ENCODE measurements around the gene RNU1-2. TPM values are rescaled to one million over a fixed set of nuclear protein-coding genes. Genes with fewer than 3 reads are reported as not detected.
"Not testable (repeated sequence)": the region's sequence is repeated elsewhere in the genome, so short reads cannot be mapped to it uniquely, and the experiment has no call there.

RNU1-2 gene
- under 0.01 TPM in 1 of 2 replicates, not detected in the other for total RNA-seq

DNA sequence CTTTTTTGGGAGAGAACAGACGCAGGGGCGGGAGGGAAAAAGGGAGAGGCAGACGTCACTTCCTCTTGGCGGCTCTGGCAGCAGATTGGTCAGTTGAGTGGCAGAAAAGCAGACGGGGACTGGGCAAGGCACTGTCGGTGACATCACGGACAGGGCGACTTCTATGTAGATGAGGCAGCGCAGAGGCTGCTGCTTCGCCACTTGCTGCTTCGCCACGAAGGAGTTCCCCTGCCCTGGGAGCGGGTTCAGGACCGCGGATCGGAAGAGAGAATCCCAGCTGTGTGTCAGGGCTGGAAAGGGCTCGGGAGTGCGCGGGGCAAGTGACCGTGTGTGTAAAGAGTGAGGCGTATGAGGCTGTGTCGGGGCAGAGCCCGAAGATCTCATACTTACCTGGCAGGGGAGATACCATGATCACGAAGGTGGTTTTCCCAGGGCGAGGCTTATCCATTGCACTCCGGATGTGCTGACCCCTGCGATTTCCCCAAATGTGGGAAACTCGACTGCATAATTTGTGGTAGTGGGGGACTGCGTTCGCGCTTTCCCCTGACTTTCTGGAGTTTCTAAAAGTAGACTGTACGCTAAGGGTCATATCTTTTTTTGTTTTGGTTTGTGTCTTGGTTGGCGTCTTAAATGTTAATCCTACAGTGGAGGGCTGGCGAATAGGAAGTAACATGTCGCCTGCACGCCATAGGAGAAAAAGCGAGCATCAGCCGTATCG, at the start of gene RNU1-2:
Gene RNU1-2 (plus strand): TSS at position 383 of the 718 bp plus-strand sequence.
- peak; percentile 100 for DNase-seq (ENCODE audit: low read depth)
- peak within 1 kb of the TSS; percentile 50 for H3K4me3 ChIP-seq (ENCODE audit: low read depth, low read length)

DNA sequence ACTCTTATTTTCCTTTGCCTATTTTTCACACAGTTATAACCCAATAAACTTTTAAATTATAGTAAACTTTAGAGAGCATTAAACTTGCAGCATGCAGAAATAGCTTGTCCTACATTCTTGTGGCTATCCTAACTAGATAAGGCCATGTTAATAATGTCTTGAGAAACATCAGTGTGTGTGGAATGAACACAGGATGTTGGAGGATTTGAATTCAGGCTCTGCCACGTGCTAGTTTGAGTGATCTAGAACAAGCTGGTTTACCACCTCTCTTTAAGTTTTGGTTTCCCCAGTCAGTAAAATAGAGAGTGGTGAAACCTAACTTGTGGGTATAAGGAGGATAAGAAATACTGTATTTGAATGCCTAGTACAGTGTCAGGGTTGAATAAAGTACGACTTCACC, 39.6 kb upstream of the RNU1-2 start:
- H3K4me3 ChIP-seq (ENCODE audit: low read depth, low read length) = not testable (repeated sequence)
- DNase-seq (ENCODE audit: low read depth) = peak; percentile 57

DNA sequence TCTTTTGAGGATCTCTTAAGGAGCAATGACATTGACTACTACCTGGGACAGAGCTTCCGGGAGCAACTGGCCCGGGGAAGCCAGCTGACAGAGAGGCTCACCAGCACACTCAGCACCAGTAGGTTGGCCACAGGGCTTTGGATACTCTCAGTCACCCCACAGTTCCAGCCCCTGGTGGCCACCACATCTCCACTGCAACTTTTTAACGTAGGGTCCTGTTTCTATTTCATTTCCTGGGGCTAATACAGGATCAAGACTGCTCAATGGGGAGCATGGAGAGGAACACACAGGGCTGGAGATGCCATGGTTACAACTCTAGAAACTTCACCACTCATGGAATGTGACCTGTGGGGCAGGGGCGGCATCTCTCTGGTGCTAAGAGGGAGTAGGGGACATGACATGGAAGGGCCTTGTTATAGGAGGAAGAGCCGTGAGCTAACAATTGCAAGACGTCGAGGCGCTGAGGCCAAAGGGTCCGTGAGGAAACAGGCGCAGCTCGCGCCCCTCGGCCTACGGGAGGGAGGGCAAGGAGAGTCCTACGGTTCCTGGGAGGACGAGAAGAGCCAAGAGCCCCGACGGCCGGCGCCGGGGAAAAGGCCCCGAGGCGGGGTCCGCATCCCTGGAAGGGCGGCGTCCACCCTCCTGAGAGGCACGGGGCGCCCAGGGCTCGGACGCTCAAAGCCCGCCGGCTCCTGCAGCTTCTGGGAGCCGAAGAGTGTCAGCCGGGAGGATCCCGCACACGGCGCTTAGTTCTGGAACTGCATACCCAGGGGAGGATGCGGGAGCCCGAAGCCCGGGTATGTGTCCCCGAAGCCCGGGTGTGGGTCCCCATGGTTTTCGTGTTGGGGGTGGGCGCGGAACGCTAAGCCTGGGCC, 36.4 kb upstream of the RNU1-2 start:
- peak overlapping the region; percentile 18 for H3K4me3 ChIP-seq (ENCODE audit: low read depth, low read length)
- not testable (repeated sequence) for DNase-seq (ENCODE audit: low read depth)

DNA sequence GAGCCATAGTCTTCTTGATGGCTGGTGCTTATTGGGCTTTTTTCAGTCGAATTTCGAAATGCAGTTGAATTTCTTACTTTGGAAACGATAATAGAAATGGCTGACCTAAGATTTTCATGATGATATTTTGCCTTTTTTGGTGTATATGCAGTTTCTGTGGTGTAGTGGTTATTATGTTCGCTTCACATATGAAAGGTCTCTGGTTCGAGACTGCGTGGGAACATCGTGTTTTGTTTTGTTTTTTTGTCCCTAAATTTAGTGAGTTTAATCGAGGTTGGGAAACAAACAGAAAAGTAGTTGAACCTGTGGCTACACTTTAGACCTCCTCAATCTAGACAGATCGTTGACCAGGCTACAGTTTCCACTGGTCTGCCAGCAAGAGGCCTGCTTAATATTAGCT, 35.7 kb upstream of the RNU1-2 start:
- DNase-seq (ENCODE audit: low read depth) = peak; percentile 30

DNA sequence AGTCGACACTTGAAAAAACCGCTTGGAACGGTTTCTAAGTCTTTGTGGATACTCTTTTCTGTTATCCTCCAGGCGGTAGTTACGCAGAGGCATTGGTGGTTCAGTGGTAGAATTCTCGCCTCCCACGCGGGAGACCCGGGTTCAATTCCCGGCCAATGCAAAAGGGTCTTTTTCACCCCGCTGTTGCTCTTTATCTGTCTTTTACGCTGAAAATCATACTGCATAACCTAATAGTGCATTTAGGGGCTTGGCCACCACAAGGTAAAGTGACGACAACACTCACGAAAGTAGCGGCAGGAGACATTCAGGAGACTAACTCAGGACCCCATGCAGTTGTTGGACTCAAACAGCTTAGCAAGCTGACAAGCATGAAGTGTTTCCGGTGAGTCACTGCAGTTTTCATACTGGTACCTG, 33.9 kb upstream of the RNU1-2 start:
- not testable (repeated sequence) for H3K4me3 ChIP-seq (ENCODE audit: low read depth, low read length)
- peak; percentile 39 for DNase-seq (ENCODE audit: low read depth)

More for the DNA sequence above, 35.7 kb upstream of the RNU1-2 start:
- H3K4me3 ChIP-seq (ENCODE audit: low read depth, low read length) = not testable (repeated sequence)

DNA sequence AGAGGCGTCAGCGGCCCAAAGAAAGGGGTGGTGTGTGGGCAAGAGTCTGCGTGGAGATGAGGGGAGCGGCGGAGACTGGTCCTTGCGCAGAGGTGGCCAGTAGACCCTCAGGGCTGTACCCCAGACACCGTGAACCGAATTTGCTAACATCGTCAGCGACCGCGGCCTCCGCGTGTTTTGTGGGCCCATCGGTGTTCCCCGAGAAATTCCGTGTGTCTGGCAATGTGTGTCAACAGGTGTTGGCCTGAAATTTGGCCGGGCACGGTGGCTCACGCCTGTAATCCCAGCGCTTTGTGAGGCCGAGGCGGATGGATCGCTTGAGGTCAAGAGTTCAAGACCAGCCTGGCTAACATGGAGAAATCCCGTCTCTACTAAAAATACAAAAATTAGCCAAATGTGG, 33.4 kb upstream of the RNU1-2 start:
- H3K4me3 ChIP-seq (ENCODE audit: low read depth, low read length); DNase-seq (ENCODE audit: low read depth): not testable (repeated sequence)

DNA sequence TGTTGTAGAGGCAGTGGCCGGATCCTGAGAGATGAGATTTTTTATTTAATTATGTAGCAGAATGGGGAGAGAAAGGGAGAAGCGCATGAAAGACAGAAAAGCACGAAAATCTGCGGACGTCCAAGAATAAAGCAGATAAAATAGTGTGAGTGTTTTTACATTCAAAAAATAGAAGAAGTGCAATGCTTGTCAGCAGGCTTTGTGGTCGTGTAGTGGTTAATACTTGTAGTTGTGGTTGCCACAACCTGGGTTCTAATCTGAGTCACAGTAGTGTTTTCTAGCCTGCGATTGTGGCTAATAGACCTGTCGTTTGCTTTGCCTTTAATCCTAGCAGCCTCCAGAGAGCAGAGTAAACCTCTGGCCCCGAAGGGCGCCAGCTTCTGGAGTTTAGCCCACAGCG, 32.8 kb upstream of the RNU1-2 start:
- not testable (repeated sequence) for DNase-seq (ENCODE audit: low read depth)

DNA sequence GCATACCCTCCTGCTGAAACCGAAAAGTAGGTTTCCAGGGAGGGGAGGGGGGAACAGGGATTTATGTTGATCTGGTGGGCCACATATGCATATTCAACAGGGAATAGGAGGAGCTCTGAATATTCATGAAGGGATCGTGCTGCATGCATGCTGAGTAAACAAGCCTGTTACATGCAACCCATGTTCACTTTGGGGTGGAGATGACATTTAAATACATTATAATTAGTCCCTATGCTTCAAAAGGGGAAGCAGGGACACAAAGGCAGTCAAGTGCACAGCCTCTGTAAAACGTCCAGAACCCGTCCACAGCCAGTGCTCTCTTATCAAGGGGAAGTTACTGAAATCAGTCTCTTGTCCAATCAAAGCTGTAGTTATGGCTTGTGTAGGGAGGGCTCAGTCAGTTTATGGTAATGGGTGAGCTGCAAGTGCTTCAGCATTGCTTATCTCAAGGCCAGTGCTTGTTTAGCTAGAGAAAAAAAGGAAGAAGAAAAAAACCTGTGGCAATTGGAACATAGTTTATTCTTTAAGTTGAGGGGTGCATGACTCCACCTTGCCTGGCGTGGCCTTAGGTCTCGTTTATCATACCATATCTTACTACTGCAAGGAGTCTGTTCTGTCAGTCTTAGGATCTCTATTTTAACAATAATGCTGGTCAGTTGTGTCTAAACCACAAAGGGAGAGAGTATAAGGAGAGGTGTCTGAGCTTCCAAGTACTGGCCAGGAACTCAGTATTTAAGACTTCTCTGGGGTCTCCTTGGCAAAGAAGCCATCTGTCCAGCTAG, 28.7 kb upstream of the RNU1-2 start:
- H3K4me3 ChIP-seq (ENCODE audit: low read depth, low read length); DNase-seq (ENCODE audit: low read depth): not testable (repeated sequence)

More for the DNA sequence above, 32.8 kb upstream of the RNU1-2 start:
- H3K4me3 ChIP-seq (ENCODE audit: low read depth, low read length) = not testable (repeated sequence)

DNA sequence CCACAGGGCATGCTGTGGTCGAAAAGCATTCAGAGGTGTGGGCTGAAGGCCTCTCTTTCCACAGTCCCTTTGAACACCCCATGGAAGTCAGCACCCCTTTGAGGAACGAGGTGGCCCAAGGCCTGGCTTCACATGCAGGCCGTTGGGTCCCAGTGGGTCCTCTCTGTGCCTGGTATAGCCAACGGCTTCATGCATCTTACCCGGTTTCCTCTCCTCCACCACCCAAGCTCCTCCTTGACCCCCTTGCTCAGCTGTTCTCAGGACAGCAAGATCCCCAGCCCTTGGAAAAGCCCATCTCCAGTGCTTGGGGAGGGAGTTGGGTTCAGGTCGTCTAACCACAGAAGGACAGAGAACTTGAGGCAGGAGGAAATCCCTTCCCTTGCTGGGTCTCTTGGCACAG, 27.0 kb upstream of the RNU1-2 start:
- not testable (repeated sequence) for DNase-seq (ENCODE audit: low read depth); H3K4me3 ChIP-seq (ENCODE audit: low read depth, low read length)

DNA sequence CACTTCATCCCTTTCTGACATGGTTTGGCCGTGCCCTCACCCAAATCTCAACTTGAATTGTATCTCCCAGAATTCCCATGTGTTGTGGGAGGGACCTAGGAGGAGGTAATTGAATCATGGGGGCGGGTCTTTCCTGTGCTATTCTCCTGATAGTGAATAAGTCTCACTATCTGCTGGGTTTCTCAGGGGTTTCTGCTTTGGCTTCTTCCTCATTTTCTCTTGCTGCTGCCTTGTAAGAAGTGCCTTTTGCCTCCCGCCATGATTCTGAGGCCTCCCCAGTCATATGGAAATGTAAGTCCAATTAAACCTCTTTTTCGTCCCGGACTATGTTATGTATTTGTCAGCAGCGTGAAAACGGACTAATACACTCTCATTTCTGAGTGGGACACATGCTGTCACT, 25.8 kb upstream of the RNU1-2 start:
- not testable (repeated sequence) for DNase-seq (ENCODE audit: low read depth); H3K4me3 ChIP-seq (ENCODE audit: low read depth, low read length)

DNA sequence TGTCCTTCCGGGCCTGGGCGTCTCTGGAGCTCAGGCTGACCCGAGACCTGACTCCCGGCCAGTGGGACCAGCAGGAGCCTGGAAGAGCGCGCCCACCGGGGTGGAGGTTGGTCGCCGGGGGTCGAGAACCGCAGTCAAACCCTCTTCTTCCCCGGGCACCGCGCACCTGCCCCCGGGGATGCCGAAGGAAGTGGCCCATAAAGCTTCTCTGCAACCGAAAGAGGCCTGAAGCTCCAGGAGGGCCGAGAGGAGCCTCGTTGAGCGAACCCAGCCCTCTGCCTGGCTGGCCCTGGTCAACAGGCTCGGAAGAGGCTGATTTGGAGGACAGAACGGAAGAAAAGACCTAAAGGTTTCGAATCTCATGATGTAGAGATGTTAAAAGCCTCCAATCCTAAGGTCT, 24.6 kb upstream of the RNU1-2 start:
- not testable (repeated sequence) for DNase-seq (ENCODE audit: low read depth); H3K4me3 ChIP-seq (ENCODE audit: low read depth, low read length)

DNA sequence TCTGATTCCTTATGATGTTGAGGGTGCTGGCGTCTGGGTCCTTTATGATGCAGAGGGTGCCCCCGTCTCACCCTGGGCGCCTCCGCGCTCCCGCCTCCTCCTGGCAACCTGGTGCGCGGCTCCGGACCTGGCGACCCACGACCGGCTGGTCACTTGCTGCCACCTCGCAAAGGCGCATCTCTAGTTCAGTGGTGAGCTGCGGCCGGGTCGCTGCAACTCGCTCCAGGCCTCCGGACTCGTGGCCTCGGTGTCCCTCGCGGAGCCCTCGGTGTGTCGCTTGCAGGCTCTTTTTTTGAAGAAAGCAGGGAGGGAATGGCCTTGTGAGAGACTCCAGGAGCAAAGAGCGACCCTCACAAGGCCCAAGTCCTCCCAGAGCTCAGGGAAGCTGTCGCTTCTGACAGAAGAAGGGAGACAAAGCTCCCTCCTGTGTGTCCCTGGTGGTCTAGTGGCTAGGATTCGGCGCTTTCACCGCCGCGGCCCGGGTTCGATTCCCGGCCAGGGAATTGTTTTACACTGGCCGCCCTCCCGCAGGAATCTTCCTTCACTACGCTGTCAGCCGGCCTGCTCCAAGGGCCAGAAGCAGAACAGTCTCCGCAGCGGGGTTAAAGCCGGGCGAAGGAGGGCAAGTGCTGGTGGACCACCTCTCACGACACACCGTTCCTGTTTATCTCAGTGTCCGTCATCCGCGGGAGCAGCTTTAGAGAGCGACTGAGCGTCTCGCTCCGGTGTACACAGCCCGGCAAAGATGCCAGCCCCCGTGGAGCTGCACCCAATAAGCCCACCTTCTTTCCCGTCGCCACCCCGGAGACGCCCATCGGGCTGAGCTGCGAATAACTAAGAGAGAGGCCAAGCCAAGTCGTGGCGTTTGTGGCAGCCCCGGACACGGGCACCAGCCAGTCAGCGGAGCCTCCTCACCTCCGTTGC, 23.4 kb upstream of the RNU1-2 start:
- H3K4me3 ChIP-seq (ENCODE audit: low read depth, low read length) = peak overlapping the region; percentile 52
- peak; percentile 75 for DNase-seq (ENCODE audit: low read depth)

DNA sequence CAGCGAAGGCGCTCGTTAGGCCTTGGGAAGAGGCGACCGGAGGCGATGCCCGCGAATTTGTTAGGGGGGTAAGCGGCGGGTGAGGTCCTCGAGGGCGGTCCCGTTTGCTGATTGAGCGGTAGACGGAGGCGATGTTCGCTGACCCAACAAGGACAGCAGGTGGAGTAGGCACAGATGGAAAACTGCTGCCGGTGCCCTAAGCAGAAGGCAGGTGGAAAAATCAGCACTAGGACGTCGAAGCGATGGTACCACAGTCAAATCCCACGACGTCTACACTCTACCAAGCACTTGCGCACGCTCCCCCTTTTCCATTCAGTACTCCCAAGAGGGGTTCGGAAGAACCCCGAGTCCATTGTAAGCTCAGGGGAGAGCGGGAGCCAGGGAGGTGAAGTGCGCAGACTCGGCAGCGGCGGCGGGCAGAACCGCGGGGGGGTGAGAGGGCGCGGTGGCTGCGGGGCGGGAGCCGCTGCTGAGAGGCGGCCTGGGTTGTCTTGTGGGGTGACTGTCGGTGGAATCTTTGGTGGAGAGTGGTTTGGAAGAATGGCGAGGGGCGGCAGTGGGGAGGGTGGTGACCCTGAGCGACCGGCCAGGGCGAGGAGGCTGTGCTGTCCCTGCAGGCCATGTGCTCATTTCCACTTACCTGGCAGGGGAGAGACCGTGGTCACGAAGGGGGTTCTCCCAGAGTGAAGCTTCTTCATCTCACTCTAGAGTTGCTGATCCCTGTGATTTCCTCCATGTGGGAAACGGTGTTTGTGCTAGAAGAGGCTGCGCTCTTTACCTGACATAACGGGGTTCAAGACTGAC, 22.5 kb upstream of the RNU1-2 start:
- not testable (repeated sequence) for DNase-seq (ENCODE audit: low read depth)
- H3K4me3 ChIP-seq (ENCODE audit: low read depth, low read length) = peak overlapping the region; percentile 25

DNA sequence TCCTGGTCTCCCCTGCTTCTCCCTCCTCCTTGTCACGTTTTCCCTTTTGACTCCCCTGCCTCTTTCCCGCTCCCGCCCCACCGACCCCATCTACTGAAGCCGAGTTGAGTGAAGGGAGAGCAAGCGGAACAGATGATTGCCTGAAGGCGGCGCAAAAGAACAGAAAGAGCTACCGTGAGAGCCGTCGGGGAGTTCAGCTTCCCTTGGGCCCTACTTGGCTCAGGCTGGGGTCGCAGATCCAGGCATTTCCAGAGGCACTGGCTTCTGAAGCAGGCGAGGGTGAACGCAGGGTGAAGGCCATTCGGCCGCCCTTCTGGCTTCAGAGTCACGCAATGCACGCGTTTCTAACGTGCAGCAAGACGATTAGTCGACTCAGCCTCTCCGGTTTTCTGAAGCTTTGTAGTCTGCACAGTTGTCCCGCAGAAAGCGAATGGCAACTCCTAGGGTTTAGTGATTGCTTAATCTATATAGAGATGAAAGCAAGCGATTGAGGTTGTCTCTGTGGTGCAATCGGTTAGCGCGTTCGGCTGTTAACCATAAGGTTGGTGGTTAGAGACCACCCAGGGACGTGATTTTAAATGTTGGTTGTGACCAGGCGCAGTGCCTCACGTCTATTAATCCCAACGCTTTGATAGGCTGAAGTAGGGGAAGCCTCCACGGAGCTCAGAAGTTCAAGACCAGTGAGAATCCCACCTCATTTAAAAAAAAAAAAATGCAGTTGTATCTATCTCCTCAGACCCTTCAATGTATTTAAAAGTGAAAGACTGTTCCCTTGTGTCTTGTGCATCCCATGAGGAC, 20.6 kb upstream of the RNU1-2 start:
- not testable (repeated sequence) for H3K4me3 ChIP-seq (ENCODE audit: low read depth, low read length); DNase-seq (ENCODE audit: low read depth)

DNA sequence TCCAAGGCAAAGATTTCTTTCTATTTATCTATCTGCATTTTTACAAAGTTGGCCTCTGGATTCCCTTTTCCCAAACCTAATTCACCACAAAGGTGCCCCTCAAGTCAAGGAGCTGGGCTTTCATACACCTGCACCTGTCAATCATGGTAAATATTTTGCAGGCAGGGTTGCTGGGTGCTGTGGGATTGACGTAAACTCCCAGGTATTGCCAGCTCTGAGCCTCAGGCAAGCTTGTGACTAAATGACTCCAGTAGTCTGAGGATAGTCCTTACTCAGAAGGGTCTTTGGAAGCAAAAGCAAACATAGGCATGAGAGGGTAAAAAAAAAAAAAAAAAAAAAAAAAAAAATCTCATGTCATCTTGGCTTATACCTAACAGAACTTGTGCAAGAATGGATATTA, 14.0 kb upstream of the RNU1-2 start:
- not testable (repeated sequence) for H3K4me3 ChIP-seq (ENCODE audit: low read depth, low read length); DNase-seq (ENCODE audit: low read depth)

Data from fibroblast of villous mesenchyme (primary cell).